Activated T-helper 1 cell treated with anti-CD3 and anti-CD28 coated beads, Interleukin-2, amount 50 U/mL, for 16 hours (primary cell): ENCODE data around the gene RTN4R.
A peak's percentile ranks its signal among the peaks of the same experiment; 100 is the strongest.

ENCODE experiments used
- DNase-seq, 2 donors: peaks; one replicate each; pipeline ENCODE4 v3.0.0-alpha.2; 2020; ENCODE audit warnings: low read depth in 1 of 2, low spot score in 1 of 2

Gene RTN4R

DNA sequence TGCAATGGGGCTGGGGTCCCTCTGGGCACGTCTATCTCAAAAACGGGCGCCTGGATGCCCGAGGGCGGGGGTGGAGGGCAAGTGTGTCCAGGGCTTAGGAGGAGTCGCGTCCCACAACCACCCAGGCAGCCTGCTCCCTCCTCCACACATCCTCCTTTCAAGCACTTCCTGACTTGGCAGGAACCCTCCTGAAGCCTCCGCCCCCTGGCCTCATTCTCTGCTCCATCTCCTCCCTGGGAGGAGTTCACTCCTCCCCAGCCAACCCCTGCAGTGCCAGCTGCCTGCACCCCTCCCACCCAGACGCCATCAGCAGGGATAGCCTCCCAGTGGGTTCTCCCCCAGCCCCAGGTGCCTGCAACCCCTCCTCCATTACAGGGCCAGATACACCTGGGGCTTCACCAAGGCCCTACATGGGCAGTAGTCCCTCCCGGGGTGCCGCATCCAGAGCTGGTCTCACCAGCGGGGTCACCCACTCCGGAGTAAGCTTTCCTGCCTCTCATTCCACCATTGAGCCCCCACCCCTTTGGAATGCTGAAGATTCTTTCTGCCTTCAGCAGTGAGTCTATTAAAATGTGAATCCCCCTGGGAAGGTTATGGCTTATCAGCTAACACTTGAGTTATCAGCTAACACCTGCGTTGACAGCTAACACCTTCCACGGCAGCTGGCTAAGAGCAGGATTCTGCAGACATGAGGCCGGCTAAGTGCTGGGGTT is 24.4 kb downstream of the RTN4R start:
- DNase-seq: peak; percentile 16 to 32

DNA sequence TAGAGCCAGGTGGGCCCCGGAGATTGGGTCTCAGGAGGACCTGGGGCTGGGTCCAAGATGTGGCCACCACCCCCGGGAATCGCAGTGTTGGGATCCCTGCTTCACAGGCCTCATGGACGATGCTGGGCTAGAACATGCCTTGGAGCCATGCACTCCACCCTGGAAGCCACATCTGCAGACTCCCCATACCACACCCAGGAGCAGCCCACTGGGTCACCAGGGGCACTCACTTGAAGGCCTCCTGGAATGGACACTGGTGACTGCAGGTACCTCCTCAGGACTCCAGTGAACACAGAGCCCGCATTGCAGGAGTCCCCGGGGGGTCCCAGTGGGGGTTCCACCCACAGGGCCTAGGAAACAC is 25.0 kb downstream of the RTN4R start:
- DNase-seq: no peak

DNA sequence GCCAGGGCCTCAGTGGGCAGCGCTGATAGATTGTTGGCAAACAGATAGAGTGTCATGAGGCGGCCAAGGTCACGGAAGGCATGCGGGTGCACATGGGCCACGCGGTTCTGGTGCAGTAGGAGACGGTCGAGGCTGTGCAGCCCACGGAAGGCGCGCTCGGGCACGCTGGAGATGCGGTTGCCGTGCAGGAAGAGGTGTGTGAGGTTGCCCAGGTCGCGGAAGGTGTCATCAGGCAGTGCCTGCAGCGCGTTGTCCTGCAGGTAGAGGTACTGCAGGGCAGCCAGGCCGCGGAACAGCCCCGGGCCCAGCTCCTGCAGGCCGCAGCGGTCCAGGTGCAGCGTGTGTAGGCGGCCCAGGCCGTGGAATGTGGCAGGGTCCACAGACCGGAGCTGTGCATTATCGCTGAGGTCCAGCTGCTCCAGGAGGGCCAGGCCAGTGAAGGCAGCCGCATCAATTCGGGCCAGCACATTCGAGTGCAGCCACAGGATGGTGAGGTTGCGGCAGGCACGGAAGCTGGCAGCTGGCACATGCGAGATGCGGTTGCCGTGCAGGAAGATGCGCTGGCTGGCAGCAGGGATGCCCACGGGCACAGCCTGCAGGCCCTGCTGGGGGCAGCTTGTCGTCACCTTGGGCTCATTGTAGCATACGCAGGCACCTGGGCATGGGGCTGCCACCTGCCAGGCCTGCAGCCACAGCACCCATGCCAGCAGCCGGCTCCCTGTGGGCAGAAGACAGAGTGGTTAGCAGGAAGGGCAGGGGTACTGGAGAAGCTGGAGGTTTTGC is 25.5 kb downstream of the RTN4R start:
- DNase-seq: no peak

DNA sequence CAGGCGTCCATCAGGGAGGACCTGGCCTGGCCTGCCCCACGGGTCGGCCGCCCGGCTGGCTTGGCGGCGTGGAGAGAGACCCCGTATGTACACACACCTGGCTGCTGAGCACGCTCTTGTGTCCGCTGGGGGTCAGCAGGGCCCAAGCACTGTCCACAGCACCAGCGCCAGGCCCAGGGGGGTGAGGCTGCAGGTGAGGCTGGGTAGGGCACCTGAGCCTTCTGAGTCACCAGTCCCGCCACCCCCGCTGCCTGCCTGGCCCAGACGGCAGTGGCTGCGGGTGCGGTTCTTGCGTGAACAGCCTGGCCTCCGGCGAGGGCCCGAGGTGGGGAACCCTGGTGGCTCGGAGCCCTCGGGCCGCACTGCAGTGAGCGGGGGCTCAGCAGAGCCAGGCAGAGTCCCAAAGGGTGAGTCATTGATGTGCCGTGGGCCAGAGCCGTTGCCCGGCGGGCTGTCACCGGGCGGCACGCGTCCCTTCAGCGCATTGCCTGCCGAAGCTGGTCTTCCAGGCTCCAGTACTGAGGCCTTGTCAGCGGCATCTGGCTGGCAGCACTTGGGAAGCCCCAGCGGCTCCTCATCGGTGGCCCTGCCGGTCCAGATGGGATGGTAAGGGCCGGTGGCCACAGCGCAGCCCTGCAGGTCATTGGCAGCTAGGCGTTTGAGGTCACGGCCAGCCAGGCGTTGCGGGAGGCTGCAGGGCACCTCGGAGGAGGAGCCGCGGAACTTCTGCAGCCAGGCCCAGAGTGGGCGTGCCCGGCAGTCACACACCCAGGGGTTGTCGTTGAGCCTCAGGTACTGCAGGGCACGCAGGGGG is 26.3 kb downstream of the RTN4R start:
- no peak for DNase-seq

DNA sequence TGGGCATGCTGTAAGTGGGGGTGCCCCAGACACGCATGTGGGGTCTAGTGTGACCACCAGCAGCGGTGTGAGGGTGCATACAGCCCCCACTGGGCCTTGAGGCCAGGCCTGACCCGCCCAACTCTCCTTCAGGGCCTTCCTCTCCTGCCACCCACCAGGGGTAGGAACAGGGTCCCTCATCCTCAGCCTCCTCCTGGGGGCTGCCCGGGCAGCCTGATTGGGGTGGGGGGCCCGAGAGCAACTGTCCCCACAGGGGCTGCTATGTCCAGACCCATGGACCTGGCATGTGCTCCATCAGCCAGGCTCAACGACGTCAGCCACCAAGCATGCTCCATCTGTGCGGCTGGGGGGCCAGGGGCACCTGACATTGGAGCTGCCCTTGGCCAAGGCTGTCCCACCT is 27.2 kb downstream of the RTN4R start:
- no peak for DNase-seq

DNA sequence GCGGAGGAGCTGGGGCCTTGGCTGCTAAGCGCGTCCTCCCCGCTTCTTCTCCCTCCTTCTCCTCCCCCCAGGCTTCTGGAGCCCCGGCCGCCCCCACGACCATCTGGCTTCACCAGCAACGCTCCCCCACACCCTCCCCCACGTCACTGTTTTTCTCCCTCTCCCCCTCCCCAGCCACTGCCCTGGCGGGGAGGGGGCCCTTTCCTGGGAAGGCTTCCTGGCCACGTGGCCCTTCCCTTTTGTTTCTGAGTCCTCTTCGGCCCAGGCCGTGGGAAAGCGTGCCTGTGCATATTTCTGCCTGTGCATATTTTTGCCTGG is 27.7 kb downstream of the RTN4R start:
- DNase-seq: no peak

DNA sequence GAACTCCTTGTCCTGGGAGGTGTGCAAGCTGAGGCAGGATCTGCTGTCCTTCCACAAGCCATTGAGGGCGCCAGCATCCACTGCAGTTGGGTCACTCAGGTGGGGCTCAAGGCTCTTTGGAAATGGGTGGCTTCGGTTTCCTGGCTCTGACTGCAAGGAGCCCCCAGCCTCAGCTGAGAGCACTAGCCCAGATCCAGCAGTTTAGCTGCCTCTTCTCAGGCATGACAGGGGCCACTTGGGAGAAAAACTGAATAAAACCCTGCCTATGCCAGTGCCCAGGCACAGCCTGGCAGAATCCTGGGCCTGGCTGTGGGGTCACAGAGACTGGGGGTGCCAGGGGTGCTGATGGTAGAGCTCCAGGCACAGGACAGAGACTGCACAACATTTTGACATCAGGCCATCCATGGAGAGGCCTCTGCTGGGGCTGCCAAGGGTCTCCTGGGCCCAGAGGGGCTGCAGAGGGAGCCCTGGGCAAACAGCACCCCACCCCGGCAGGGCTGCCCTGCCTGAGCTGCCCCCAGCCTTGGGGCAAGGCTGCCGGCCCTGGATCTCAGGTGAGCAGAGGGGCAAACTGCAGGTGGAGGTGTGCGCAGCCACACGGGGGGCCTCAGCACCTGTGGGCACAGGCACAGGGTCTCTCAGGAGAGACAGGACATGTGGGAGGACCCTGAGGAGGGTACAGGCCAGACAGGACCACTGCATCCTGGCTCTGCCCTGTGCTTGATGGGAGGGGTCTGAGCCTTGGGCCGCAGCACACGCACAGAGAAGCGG is 28.3 kb downstream of the RTN4R start:
- DNase-seq: no peak

DNA sequence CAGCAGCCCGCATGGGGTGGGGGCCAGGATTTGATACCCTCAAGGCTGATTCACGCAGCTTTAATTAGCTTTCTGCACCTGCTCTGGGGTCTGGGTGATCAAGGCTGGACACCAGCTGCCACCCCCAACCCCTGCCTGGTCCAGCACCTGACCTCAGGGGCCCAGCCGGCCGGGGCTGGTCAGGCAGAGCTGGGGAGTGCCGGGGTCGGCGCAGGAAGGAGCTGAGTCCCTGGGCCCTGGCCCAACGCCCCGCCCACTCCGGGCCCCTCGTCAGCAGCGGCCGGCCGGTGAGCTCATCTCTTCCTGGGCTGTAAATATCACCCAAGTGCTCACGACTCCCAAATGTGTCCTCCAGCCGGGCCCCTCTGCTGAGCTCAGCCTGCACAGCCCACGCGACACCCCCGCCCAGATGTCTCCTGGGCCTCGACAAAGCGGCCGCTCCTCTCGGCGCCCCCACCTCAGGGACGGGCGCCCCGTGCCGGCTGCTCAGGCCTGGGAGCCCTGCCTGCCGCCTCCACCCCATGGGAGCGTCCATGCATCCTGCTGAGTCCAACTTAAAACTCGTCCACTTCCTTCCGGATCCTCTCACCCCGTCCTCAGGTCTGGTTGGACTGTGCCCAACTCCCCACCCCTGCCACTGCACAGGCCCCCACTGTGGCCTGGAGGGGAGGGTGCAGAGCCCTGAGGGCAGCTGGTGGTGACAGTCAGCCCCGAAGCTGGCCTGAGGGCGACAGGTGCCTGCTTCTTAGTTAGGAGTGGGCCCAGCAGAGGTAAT is 29.0 kb downstream of the RTN4R start:
- DNase-seq: no peak

DNA sequence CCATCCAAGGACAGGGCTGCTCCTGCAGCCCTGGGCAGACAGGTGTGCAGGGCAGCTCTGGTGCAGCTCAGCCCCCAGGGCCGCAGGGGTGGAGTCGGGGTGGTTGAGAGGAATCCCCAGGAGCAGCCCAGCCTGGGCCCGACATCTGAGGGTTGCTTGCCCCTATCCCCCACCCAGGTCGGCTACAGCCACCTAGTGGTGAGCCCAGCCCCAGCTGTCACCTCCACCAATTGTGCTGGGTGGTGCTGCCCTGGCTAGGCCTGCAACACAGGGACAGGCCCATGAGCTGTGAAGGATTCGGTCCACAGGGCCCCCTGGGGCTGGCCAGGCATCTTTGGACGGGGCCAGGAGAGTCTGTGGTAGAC is 29.6 kb downstream of the RTN4R start:
- peak; percentile 11 to 27 for DNase-seq

DNA sequence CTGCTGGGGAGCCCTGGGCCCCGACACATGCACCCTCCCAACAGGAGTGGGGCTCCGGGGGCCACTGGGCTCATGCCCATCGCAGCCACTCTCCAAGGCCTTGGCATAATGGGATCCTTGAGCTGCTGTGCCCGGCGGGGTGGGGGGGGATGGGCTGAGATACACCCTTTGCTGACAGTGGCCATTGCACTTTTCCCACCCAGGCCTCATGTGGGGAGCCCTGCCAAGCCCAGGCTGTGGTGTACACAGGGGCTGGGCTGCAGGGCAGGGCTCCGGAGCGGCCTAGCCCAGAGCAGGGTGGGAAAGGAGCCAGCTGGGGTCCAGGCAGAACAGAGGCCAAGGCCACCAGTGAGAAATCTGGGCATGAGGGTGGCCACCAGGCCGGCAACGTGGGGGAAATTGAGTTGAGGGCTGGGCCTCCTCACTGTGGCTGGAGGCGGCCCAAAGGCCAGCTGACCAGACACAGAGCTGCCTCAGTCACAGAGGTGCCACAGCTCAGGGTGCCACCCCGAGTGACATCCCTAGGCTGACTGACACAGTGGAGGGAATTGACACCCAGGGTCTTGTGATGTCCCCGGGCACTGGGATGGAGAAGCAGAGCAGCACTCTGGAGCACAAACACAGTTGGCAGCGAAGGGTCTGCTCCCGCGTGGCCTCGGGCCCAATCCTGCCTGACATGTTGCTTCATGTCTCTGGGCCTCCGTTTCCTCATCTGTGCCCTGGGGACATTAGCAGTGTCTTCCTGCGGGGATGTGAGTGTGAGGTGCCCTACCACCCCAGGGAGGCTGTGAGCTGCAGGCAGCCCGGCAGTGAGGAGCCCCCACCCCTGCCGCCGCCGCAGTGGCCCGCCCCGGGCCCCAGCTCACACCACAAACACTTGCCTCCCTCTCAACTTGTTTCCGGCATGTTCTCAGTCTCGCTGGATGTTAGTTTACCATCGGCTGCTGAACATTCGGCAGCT is 30.4 kb downstream of the RTN4R start:
- peak in 1 of 2 donors; percentile 12 for DNase-seq

DNA sequence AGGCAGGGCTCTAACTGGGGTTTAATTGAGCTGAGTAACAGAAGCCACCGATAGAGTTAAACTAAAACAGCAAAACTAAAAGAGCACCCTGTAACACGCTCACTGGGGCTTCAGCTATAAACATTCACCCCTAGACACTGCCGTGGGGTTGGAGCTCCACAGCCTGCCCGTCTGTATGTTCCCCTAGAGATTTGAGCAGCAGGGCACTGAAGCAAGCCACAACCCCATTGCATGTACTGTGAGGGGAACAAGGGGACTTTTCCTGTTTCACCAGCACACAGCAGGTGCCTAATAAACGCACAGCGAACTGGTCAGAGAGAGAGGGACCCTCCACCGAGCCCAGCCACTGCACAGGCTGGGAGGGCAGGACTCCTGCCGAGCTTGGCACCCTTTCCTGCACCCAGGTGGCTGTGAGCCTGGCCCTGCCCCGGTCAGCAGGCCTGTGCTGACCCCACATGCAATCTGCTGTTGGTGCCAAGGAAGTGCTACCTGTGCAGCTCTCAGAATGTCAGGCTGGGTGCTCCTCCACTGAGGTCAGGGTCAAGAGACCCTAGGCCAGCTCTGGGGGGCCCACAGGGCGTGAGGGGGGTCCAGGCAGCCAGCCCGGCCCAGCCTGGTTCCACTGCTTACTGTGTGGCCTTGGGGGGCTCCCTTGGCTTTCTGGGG is 31.9 kb downstream of the RTN4R start:
- no peak for DNase-seq

DNA sequence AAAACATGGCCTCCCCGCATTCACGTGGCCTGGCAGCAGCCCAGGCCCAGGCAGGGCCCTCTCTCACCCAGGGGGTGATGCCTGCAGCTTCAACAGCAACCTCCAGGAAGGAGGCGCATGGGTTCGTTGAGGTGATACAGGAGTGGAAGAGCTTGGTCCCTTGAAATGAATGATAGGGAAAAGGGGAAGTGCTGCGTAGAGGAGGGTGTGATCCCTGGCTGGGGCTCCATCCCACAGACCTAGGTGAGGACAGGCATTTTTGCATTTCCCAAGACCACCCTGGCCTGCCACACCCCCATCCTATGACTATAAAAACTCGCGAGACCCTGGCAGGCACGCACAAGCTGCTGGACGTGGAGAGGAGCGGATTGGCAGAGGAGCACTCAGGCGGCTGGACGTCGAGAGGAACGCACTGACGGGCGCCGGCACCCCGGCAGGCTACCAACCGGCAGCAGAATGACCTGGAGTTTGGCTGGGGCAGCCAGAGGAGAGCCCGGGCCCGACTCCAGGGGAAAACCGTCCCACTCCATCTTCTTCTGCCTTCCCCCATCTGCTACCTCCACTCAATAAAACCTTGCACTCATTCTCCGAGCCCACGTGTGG is 32.6 kb downstream of the RTN4R start:
- DNase-seq: no peak

DNA sequence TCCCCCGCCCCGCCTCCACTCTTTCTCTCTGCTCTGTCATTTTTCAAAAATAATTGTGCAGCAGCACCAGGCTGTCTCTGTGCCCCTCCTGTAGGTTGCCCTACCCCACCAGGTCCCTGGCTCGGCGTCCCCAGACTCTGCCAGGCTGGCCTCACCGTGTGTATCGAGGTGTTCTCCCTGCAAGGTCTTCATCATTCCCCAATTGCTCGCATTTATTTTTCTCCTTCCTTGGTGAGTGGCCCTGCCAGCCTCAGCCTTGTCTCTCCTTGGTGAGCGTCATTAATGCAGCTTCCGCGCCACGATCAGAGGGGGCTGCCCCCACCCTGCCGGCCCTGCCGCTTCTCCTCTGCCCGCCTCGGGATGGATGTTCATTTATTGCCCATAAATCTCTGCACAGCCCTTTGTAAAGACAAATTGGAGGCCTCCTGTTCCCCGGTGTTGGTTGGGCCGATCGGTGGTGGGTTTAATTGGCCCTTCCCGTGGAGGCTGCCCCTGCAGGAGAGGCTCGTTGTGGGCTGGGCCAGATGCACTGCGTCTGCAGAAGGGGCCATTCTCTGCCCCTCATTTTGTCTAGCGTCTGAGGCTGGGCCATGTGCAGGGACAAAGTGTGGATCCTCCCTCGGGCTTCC is 33.2 kb downstream of the RTN4R start:
- DNase-seq: no peak

DNA sequence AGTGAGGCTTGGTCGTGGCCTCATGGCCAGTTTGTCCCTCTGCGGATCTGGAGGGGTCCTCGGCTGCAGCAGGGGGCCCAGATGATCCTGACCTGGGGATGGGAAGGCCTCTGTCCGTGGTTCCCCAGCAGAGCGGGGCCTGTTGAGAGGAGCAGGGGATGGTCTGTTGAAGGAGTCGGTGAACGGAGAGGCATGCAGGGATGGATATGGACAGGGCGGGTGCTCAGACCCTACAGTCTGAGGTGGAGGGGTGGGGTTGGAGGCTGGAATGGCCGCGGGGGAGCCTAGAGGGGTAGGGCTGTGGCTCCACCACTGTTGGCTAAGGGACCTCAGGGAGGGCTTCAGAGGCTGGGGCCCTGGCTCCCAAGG is 33.8 kb downstream of the RTN4R start:
- DNase-seq: no peak

DNA sequence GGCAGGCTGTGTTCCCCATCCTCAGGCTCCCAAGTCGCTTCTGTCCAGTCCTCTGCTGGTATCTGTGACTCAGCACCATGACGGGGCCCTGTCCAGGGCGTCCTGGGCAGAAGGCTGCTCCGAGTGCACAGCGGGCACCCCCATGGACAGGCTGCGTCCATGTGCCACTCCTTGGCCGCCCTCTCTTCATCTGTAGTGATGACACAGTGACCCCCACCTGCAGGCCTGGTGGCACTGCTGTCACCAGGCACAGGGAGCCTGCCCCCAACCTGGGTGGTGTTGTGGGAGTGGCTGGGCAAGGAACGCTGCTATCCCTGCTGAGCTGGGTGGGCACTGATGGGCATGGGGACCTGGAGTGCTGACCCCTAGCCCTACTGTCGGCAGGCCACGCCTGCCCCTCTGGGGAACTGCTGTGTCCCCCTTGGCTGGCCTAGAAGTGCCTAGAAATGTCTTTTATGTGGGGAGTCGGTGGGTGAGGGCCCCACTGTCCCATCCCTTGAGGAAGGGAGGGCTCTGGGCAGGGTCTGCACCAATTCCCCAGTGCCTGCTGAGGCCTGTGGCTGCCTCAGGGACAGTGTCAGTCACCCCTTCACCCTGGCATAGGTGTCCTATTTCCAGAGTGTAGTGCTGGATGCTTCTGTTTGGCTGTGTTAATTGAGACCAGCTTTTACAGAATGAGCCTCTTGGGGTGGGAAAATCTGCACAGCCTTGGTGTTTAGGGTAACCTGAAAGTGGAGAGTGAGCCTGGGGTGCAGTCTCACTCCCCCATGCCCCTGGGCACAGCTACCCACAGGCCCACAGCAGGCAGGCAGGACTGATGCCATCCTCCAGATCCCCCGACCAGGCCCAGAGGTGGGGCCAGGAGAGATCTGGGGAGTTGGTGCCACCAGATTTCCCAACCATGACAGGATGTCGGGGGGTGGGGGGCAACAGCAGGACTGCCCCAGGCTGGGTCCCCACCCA is 34.5 kb downstream of the RTN4R start:
- DNase-seq: no peak

DNA sequence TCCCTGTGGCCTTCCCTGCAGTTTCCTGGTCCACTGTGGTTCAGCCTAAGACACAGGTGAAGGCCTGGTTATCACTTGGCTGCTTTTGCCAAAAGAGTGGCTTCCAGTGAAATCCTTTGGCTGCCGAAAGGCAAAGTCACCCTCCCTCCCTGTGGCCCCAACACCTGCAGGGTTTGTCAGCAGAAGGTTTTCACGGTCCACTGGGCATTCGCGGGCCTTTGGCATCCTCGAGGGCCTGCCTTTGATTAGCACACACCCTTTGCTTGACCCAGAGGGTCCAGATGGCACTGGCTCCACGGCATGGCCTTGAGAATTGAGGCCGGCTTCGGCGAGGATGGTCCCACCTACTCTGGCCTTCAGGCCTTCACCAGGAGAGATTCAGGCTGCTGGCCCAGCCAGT is 35.3 kb downstream of the RTN4R start:
- no peak for DNase-seq

DNA sequence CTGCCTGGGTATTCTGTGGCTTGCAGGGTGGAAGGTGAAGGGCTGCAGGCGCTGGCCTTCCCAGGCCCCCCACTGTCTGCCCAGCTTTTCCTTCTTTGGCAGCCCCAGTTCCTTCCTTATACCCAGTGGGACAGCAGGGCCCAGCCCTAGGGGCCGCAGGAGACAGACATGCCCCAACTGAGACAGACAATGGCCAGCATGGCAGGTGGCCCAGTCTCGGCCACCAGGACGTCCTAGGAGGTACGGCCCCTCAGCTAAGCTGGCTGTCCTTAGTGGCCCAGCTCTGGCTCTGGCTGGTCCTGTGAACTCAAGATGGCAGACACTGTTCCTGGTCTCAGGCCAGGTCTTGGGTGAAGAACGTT is 35.9 kb downstream of the RTN4R start:
- no peak for DNase-seq
